Measurements from ENCODE around the gene PRAMEF1. TPM values are rescaled to one million over a fixed set of nuclear protein-coding genes. Genes with fewer than 3 reads are reported as not detected.
"Not testable (repeated sequence)": the region's sequence is repeated elsewhere in the genome, so short reads cannot be mapped to it uniquely, and the experiment has no call there.

PRAMEF1 gene
- polyA plus RNA-seq, 2 donors, result not detected

DNA sequence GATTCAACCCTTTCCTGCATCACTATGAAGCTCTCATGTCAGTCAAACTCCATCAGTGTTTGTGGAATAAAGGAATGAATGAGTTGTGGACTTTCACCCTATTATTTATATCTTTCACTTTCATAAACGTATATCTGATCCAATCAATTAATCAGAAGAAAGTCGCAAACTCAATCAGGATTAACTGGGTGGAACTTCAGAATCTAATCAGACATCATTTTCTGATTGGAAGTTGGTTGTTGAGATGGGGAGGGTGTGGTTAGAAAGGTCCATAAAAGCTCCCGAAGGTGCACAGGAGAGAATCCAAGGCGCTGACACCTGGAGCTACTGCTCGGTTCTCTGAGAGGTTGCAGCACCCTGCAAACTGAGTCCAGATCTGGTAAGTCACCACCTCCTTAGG is 17.8 kb upstream of the PRAMEF1 start, which contains the start of gene PRAMEF12:
Gene PRAMEF12, plus strand, starts transcription at position 301 of the 400 bp plus-strand sequence. CDS start 1,130 bp downstream, outside the sequence.
- H3K27me3 ChIP-seq (ENCODE audit: control insufficient read depth in 1 of 2, insufficient read depth in 2 of 2, low read length in 2 of 2), result no peaks in the 10 kb centered on the region
- peaks cover 3 to 5% of the 10 kb centered on the region in 2 donors for H3K9me3 ChIP-seq (ENCODE audit: control insufficient read depth in 2 of 2, insufficient read depth in 1 of 2, low read depth in 1 of 2, low read length in 1 of 2)
- WGBS, 2 donors, result 82 to 87% methylated on average over 5 of the region's 5 CpGs
- H3K27ac ChIP-seq (ENCODE audit: low read depth in 2 of 2, low read length in 1 of 2), result no peak within 1 kb of the TSS
- H3K4me1 ChIP-seq (ENCODE audit: control insufficient read depth in 2 of 2, insufficient read depth in 2 of 2, low read length in 1 of 2), result no peaks in the 10 kb centered on the region
- H3K4me3 ChIP-seq (ENCODE audit: low read depth in 1 of 2, low read length in 2 of 2), result no peak within 1 kb of the TSS
- no peaks in the 10 kb centered on the region for H3K36me3 ChIP-seq (ENCODE audit: control insufficient read depth in 2 of 2, insufficient read depth in 2 of 2, low read length in 1 of 2)

DNA sequence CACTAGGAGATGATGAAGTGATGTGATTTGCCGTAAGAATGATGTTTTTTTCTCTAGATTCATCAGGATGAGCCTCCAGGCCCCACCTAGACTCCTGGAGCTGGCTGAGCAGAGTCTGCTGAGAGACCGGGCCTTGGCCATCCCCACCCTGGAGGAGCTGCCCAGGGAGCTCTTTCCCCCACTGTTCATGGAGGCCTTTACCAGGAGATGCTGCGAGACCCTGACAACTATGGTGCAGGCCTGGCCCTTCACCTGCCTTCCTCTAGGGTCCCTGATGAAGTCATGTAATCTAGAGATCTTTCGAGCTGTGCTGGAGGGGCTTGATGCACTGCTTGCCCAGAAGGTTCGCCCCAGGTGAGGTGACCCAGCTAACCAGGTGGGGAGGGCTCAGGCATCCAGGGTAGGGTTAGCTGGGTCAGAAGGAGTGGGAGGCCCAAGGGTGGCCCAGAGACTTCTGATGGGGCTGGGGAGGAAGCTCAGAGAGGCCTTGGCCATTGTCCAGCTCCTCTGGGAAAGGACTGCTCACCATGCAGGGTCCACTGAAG is 16.3 kb upstream of the PRAMEF1 start:
- 84 to 86% methylated on average over 5 of the region's 5 CpGs for WGBS, 2 donors
- Histone ChIP-seq H3K9me3 (ENCODE audit: control insufficient read depth in 2 of 2, insufficient read depth in 1 of 2, low read depth in 1 of 2, low read length in 1 of 2) (peaks cover 3 to 5% of the 10 kb centered on the region in 2 donors), H3K4me1 (ENCODE audit: control insufficient read depth in 2 of 2, insufficient read depth in 2 of 2, low read length in 1 of 2) (no peaks in the 10 kb centered on the region), H3K36me3 (ENCODE audit: control insufficient read depth in 2 of 2, insufficient read depth in 2 of 2, low read length in 1 of 2) (no peaks in the 10 kb centered on the region), H3K4me3 (ENCODE audit: low read depth in 1 of 2, low read length in 2 of 2) (no peak overlapping the region), H3K27ac (ENCODE audit: low read depth in 2 of 2, low read length in 1 of 2) (no peak overlapping the region), H3K27me3 (ENCODE audit: control insufficient read depth in 1 of 2, insufficient read depth in 2 of 2, low read length in 2 of 2) (no peaks in the 10 kb centered on the region)

DNA sequence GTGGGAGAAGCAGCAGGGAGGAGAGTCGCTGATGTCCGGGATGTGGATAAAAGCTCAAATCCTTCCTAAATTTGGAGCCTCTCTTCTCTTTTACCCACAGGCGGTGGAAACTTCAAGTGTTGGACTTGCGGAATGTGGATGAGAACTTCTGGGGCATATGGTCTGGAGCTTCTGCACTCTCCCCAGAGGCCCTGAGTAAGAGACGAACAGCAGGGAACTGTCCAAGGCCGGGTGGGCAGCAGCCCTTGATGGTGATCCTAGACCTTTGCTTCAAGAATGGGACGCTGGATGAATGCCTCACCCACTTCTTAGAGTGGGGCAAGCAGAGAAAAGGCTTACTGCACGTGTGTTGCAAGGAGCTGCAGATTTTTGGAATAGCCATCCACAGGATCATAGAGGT is 15.8 kb upstream of the PRAMEF1 start:
- H3K4me3 ChIP-seq (ENCODE audit: low read depth in 1 of 2, low read length in 2 of 2), result no peak overlapping the region
- WGBS, 2 donors, result 74% methylated on average over 8 of the region's 8 CpGs
- H3K27ac ChIP-seq (ENCODE audit: low read depth in 2 of 2, low read length in 1 of 2), result no peak overlapping the region
- no peaks in the 10 kb centered on the region for H3K27me3 ChIP-seq (ENCODE audit: control insufficient read depth in 1 of 2, insufficient read depth in 2 of 2, low read length in 2 of 2)
- H3K9me3 ChIP-seq (ENCODE audit: control insufficient read depth in 2 of 2, insufficient read depth in 1 of 2, low read depth in 1 of 2, low read length in 1 of 2), result peaks cover 3 to 5% of the 10 kb centered on the region in 2 donors
- no peaks in the 10 kb centered on the region for H3K4me1 ChIP-seq (ENCODE audit: control insufficient read depth in 2 of 2, insufficient read depth in 2 of 2, low read length in 1 of 2)
- H3K36me3 ChIP-seq (ENCODE audit: control insufficient read depth in 2 of 2, insufficient read depth in 2 of 2, low read length in 1 of 2), result no peaks in the 10 kb centered on the region

DNA sequence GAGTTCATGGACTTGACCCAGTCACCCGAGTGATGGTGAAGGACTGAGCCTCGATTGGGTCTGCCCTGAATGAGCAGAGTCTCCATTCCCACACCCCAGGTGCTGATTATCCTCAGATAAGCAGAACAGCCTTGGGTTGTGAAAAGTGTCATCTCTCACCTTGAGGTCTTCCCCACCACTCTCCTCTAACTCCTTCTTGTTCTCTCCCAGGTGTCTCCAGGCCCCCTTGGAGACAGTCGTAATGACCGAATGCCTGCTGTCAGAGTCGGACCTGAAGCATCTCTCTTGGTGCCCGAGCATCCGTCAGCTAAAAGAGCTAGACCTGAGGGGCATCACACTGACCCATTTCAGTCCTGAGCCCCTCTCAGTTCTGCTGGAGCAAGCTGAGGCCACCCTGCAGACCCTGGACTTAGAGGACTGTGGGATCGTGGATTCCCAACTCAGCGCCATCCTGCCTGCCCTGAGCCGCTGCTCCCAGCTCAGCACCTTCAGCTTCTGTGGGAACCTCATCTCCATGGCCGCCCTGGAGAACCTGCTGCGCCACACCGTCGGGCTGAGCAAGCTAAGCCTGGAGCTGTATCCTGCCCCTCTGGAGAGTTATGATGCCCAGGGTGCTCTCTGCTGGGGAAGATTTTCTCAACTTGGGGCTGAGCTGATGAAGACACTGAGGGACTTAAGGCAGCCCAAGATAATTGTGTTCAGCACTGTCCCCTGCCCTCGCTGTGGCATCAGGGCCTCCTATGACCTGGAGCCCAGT is 14.2 kb upstream of the PRAMEF1 start:
- peaks cover 3 to 5% of the 10 kb centered on the region in 2 donors for H3K9me3 ChIP-seq (ENCODE audit: control insufficient read depth in 2 of 2, insufficient read depth in 1 of 2, low read depth in 1 of 2, low read length in 1 of 2)
- no peaks in the 10 kb centered on the region for H3K4me1 ChIP-seq (ENCODE audit: control insufficient read depth in 2 of 2, insufficient read depth in 2 of 2, low read length in 1 of 2)
- H3K27me3 ChIP-seq (ENCODE audit: control insufficient read depth in 1 of 2, insufficient read depth in 2 of 2, low read length in 2 of 2), result no peaks in the 10 kb centered on the region
- H3K36me3 ChIP-seq (ENCODE audit: control insufficient read depth in 2 of 2, insufficient read depth in 2 of 2, low read length in 1 of 2), result no peaks in the 10 kb centered on the region
- H3K27ac ChIP-seq (ENCODE audit: low read depth in 2 of 2, low read length in 1 of 2), result no peak overlapping the region
- 87 to 90% methylated on average over 15 of the region's 15 CpGs for WGBS, 2 donors
- H3K4me3 ChIP-seq (ENCODE audit: low read depth in 1 of 2, low read length in 2 of 2), result no peak overlapping the region

DNA sequence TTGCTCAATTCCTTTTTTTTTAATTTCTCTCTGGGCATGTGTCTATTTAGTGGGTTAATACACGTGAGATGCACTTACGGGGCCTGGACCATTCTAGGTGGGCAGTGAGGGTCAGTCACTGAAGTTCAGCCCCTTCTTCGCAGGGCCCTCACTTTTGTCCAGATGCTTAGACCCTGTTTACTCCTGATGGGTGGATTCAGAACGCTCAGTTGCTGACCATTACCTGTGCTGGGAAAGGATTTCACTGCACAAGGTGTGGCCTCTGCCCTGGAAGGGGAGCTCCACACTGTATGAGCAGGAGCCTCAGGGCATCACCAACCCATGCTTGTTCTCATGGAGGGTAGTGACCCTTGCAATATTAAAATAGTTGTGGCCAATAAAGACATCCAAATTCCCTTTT is 13.1 kb upstream of the PRAMEF1 start:
- H3K36me3 ChIP-seq (ENCODE audit: control insufficient read depth in 2 of 2, insufficient read depth in 2 of 2, low read length in 1 of 2), result no peaks in the 10 kb centered on the region
- WGBS, 2 donors, result 80 to 82% methylated on average over 4 of the region's 4 CpGs
- no peaks in the 10 kb centered on the region for H3K4me1 ChIP-seq (ENCODE audit: control insufficient read depth in 2 of 2, insufficient read depth in 2 of 2, low read length in 1 of 2)
- peaks cover 3 to 5% of the 10 kb centered on the region in 2 donors for H3K9me3 ChIP-seq (ENCODE audit: control insufficient read depth in 2 of 2, insufficient read depth in 1 of 2, low read depth in 1 of 2, low read length in 1 of 2)
- H3K27ac ChIP-seq (ENCODE audit: low read depth in 2 of 2, low read length in 1 of 2), result no peak overlapping the region
- no peaks in the 10 kb centered on the region for H3K27me3 ChIP-seq (ENCODE audit: control insufficient read depth in 1 of 2, insufficient read depth in 2 of 2, low read length in 2 of 2)
- H3K4me3 ChIP-seq (ENCODE audit: low read depth in 1 of 2, low read length in 2 of 2), result no peak overlapping the region

GRCh38 chr1:12778907-12779306 is 12.3 kb upstream of the PRAMEF1 start:
- H3K4me1 ChIP-seq (ENCODE audit: control insufficient read depth in 2 of 2, insufficient read depth in 2 of 2, low read length in 1 of 2), result no peaks in the 10 kb centered on the region
- H3K4me3 ChIP-seq (ENCODE audit: low read depth in 1 of 2, low read length in 2 of 2), result no peak overlapping the region
- no peak overlapping the region for H3K27ac ChIP-seq (ENCODE audit: low read depth in 2 of 2, low read length in 1 of 2)
- H3K27me3 ChIP-seq (ENCODE audit: control insufficient read depth in 1 of 2, insufficient read depth in 2 of 2, low read length in 2 of 2), result no peaks in the 10 kb centered on the region
- no peaks in the 10 kb centered on the region for H3K36me3 ChIP-seq (ENCODE audit: control insufficient read depth in 2 of 2, insufficient read depth in 2 of 2, low read length in 1 of 2)
- H3K9me3 ChIP-seq (ENCODE audit: control insufficient read depth in 2 of 2, insufficient read depth in 1 of 2, low read depth in 1 of 2, low read length in 1 of 2), result peaks cover 3 to 5% of the 10 kb centered on the region in 2 donors
- 78 to 85% methylated on average over 6 of the region's 6 CpGs for WGBS, 2 donors

DNA sequence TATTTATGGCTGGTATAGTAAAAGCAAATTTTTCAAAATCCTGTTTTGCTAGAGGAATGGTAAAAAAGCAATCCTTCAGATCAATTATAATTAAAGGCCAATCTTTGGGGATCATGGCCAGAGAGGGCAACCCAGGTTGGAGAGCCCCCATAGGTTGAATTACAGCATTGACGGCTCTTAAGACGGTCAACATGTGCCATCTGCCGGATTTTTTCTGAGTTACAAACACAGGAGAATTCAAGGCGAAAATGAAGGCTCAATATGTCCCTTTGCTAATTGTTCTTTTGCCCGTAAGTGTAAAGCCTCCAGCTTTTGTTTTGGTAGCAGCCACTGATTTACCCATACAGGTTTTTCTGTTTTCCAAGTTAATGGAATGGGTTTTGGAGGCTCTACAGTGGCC is 9.7 kb upstream of the PRAMEF1 start:
- not testable (repeated sequence) for H3K4me3 ChIP-seq (ENCODE audit: low read depth in 1 of 2, low read length in 2 of 2); H3K4me1 ChIP-seq (ENCODE audit: control insufficient read depth in 2 of 2, insufficient read depth in 2 of 2, low read length in 1 of 2); H3K9me3 ChIP-seq (ENCODE audit: control insufficient read depth in 2 of 2, insufficient read depth in 1 of 2, low read depth in 1 of 2, low read length in 1 of 2); H3K36me3 ChIP-seq (ENCODE audit: control insufficient read depth in 2 of 2, insufficient read depth in 2 of 2, low read length in 1 of 2); H3K27ac ChIP-seq (ENCODE audit: low read depth in 2 of 2, low read length in 1 of 2); H3K27me3 ChIP-seq (ENCODE audit: control insufficient read depth in 1 of 2, insufficient read depth in 2 of 2, low read length in 2 of 2)
- 76 to 80% methylated on average over 4 to 5 of the region's 5 CpGs for WGBS, 2 donors

GRCh38 chr1:12783783-12784182 is 7.4 kb upstream of the PRAMEF1 start:
- H3K36me3 ChIP-seq (ENCODE audit: control insufficient read depth in 2 of 2, insufficient read depth in 2 of 2, low read length in 1 of 2); H3K9me3 ChIP-seq (ENCODE audit: control insufficient read depth in 2 of 2, insufficient read depth in 1 of 2, low read depth in 1 of 2, low read length in 1 of 2); H3K27ac ChIP-seq (ENCODE audit: low read depth in 2 of 2, low read length in 1 of 2); H3K4me3 ChIP-seq (ENCODE audit: low read depth in 1 of 2, low read length in 2 of 2); H3K4me1 ChIP-seq (ENCODE audit: control insufficient read depth in 2 of 2, insufficient read depth in 2 of 2, low read length in 1 of 2); H3K27me3 ChIP-seq (ENCODE audit: control insufficient read depth in 1 of 2, insufficient read depth in 2 of 2, low read length in 2 of 2): not testable (repeated sequence)
- WGBS, 2 donors, result 39 to 63% methylated on average over 6 of the region's 7 CpGs

- not testable (repeated sequence) for H3K36me3 ChIP-seq (ENCODE audit: control insufficient read depth in 2 of 2, insufficient read depth in 2 of 2, low read length in 1 of 2); H3K9me3 ChIP-seq (ENCODE audit: control insufficient read depth in 2 of 2, insufficient read depth in 1 of 2, low read depth in 1 of 2, low read length in 1 of 2); H3K4me1 ChIP-seq (ENCODE audit: control insufficient read depth in 2 of 2, insufficient read depth in 2 of 2, low read length in 1 of 2); H3K4me3 ChIP-seq (ENCODE audit: low read depth in 1 of 2, low read length in 2 of 2); H3K27me3 ChIP-seq (ENCODE audit: control insufficient read depth in 1 of 2, insufficient read depth in 2 of 2, low read length in 2 of 2); H3K27ac ChIP-seq (ENCODE audit: low read depth in 2 of 2, low read length in 1 of 2)
- WGBS, 2 donors, result 79 to 92% methylated on average over 7 to 8 of the region's 8 CpGs
Measured at GRCh38 chr1:12784729-12785128, 6.5 kb upstream of the PRAMEF1 start.

- Histone ChIP-seq H3K27ac (ENCODE audit: low read depth in 2 of 2, low read length in 1 of 2) (no peak overlapping the region), H3K9me3 (ENCODE audit: control insufficient read depth in 2 of 2, insufficient read depth in 1 of 2, low read depth in 1 of 2, low read length in 1 of 2) (no peaks in the 10 kb centered on the region), H3K4me1 (ENCODE audit: control insufficient read depth in 2 of 2, insufficient read depth in 2 of 2, low read length in 1 of 2) (no peaks in the 10 kb centered on the region), H3K27me3 (ENCODE audit: control insufficient read depth in 1 of 2, insufficient read depth in 2 of 2, low read length in 2 of 2) (no peaks in the 10 kb centered on the region), H3K4me3 (ENCODE audit: low read depth in 1 of 2, low read length in 2 of 2) (no peak overlapping the region), H3K36me3 (ENCODE audit: control insufficient read depth in 2 of 2, insufficient read depth in 2 of 2, low read length in 1 of 2) (no peaks in the 10 kb centered on the region)
- WGBS, 2 donors, result 37 to 51% methylated on average over 4 of the region's 4 CpGs
Measured at GRCh38 chr1:12798911-12799310, 7.7 kb downstream of the PRAMEF1 start.
